ENCODE data around the gene PAX7. TPM values are rescaled to one million over a fixed set of nuclear protein-coding genes. Genes with fewer than 3 reads are reported as not detected.

Gene PAX7
- total and polyA plus RNA-seq, 2 of the 4 experiments (the other 2 are of a cell fraction): not detected

- Histone ChIP-seq H3K23ac (ENCODE audit: low read depth, low read length) (no peak overlapping the region), H3K79me1 (ENCODE audit: low read depth in 1 of 2, low read length in 2 of 2) (no peaks in the 10 kb centered on the region), H3K9me1 (ENCODE audit: insufficient read depth, low read length) (no peaks in the 10 kb centered on the region), H4K5ac (ENCODE audit: low read depth, low read length) (no peak overlapping the region), H3K9ac (ENCODE audit: low read depth, low read length) (no peak overlapping the region), H2AK5ac (ENCODE audit: low read depth, low read length) (no peak overlapping the region), H4K20me1 (ENCODE audit: insufficient read depth, low read length) (no peaks in the 10 kb centered on the region), H3K4me2 (ENCODE audit: low read depth, low read length) (no peak overlapping the region), H3K27me3 (ENCODE audit: control insufficient read depth, insufficient read depth, low read length) (peaks cover 4% of the 10 kb centered on the region), H4K91ac (ENCODE audit: insufficient read depth, low read depth, low read length) (no peak overlapping the region), H3K4me1 (ENCODE audit: control insufficient read depth, insufficient read depth, low read length) (no peaks in the 10 kb centered on the region), H2AK9ac (replicated peaks; ENCODE audit: low read depth, low read length, poor library complexity) (no peak overlapping the region), H3K36me3 (ENCODE audit: control insufficient read depth, insufficient read depth, low read length) (no peaks in the 10 kb centered on the region), H2AFZ (replicated peaks; ENCODE audit: low read length, poor library complexity) (no peak overlapping the region), H2BK120ac (ENCODE audit: low read depth, low read length) (no peak overlapping the region), H2BK5ac (ENCODE audit: low read depth, low read length, poor library complexity, severe bottlenecking) (no peak overlapping the region), H2BK20ac (ENCODE audit: low read depth, low read length) (no peak overlapping the region), H3K14ac (replicated peaks; ENCODE audit: low read depth, low read length) (no peak overlapping the region), H4K8ac (ENCODE audit: low read depth in 2 of 2, low read length in 2 of 2) (no peak overlapping the region), H3K18ac (ENCODE audit: low read depth, low read length) (no peak overlapping the region), H3K9me3 (ENCODE audit: control insufficient read depth, insufficient read depth, low read length) (no peaks in the 10 kb centered on the region), H3K4ac (ENCODE audit: low read depth, low read length) (no peak overlapping the region), H3K27ac (ENCODE audit: insufficient read depth, low read length) (no peak overlapping the region), H3K56ac (ENCODE audit: extremely low read depth, insufficient read depth, low read length) (no peak overlapping the region), H3K4me3 (ENCODE audit: insufficient read depth, low read depth, low read length) (no peak overlapping the region), H2BK15ac (ENCODE audit: low read depth, low read length) (no peak overlapping the region)
- in situ Hi-C loops (cut with MboI; ENCODE audit: low sequenced_read_pairs): no loop called here
- ATAC-seq (ENCODE audit: low read depth) (no peak), DNase-seq (no peak)
- POLR2A ChIA-PET (ENCODE audit: unreplicated experiment): no interaction called here
- intact Hi-C loops (cut with micrococcal nuclease): no loop called here
- no CpG with 5 or more reads among the region's 3 CpGs for WGBS, 2 experiments (ENCODE audit: extremely low coverage in 2 of 2, insufficient read length in 1 of 2)
- BruUV-seq (replicated peaks): no TSS peak
- CTCF ChIA-PET: interaction anchor here (1.2 kb wide), 1 partner anchor 12 kb away, joined by 3 read pairs; no protein-coding TSS in a partner anchor
- TF ChIP-seq MAZ (IDR thresholded peaks at IDR 0.05; ENCODE audit: borderline replicate concordance, low read depth, low read length) (no peak), SMC3 (IDR thresholded peaks at IDR 0.05; ENCODE audit: low read depth, low read length) (no peak), FOS (IDR thresholded peaks at IDR 0.05; ENCODE audit: low read depth, low read length) (no peak), RAD21 (IDR thresholded peaks at IDR 0.05; ENCODE audit: low read length) (no peak), RFX5 (IDR thresholded peaks at IDR 0.05; ENCODE audit: low read depth, low read length) (no peak), BHLHE40 (IDR thresholded peaks at IDR 0.05; ENCODE audit: low read depth, low read length) (no peak), CTCF (conservative IDR thresholded peaks at IDR 0.05; ENCODE audit: low read depth, low read length) (no peak), NFE2L2 (IDR thresholded peaks at IDR 0.05; ENCODE audit: low read depth, low read length) (no peak), MAFK (IDR thresholded peaks at IDR 0.05; ENCODE audit: low read depth, low read length) (no peak), RCOR1 (IDR thresholded peaks at IDR 0.05; ENCODE audit: insufficient replicate concordance, low read length) (no peak), CHD1 (IDR thresholded peaks at IDR 0.05; ENCODE audit: low read depth, low read length) (no peak), MXI1 (IDR thresholded peaks at IDR 0.05; ENCODE audit: borderline replicate concordance, low read depth, low read length) (no peak), ELK1 (IDR thresholded peaks at IDR 0.05; ENCODE audit: borderline replicate concordance, low read depth, low read length) (no peak), USF2 (IDR thresholded peaks at IDR 0.05; ENCODE audit: low read depth, low read length) (no peak), CEBPB (IDR thresholded peaks at IDR 0.05; ENCODE audit: low read depth, low read length) (no peak), POLR2A (IDR thresholded peaks at IDR 0.05; ENCODE audit: low read depth, low read length) (no peak)
- dilution Hi-C loops (cut with HindIII; ENCODE audit: low sequenced_read_pairs, unreplicated experiment): no loop called here
Measured at GRCh38 chr1:18682375-18682774, 51.7 kb downstream of the PAX7 start.

All from IMR-90 (cell line).